HG03342 (cell line): ENCODE measurements around the gene RPLP2.

Source experiments
- ATAC-seq: cut with Tn5 transposase; IDR thresholded peaks from one replicate; pipeline ENCODE4 v1.9.1; 2021; ENCODE audit warnings: mild to moderate bottlenecking, moderate library complexity; ENCODE audit not compliant: unreplicated experiment

Gene RPLP2

DNA sequence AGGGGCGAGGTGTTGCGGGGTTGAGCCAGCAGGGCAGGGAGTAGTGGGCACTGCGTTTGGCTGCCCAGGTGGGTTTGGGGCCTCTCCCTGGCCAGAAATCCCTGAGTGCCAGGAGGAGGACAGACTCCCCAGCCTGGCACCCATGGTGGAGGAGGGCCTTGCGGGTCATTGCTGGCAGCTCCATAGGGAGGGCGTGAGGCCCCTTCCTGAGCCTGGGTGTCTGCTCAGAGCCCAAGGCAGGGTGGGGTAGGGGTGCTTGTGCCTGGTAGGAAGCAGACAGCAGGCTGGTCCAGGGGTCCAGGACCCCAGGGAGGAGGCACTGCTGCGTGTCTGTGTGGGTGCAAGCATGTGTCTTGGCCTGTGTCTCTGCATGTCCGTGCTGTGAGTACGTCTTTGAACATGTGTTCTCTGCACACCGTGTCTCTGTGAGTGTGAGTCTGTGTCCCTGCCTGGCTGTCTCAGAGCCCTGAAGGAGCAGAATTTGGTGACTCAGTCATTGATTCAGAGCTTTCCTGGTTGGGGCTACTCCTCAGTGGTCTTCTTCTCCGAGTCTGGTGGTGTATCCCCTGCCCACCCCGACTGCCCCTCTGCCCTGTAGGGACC is 36.8 kb downstream of the RPLP2 start:
- no peak for ATAC-seq

DNA sequence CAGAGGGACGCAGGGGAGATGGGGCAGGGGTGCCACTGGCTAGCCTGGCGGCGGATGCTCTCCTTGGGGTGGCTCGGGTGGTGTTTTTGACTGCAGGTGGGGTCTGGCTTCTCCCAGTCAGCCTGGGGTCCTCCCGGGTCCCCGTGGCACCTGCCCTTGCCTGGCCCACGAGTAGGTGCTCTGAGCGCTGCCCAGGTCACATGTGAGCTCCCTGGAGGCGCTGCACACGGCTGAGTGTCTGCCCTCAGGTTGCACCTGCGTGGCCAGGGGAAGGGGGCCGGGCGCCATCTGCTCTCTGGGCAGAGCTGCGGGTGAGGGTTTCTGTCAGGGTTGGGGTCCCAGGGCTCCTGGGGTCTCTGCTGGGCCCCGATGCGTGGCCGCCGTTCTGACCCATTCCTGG is 38.1 kb downstream of the RPLP2 start:
- ATAC-seq = no peak

DNA sequence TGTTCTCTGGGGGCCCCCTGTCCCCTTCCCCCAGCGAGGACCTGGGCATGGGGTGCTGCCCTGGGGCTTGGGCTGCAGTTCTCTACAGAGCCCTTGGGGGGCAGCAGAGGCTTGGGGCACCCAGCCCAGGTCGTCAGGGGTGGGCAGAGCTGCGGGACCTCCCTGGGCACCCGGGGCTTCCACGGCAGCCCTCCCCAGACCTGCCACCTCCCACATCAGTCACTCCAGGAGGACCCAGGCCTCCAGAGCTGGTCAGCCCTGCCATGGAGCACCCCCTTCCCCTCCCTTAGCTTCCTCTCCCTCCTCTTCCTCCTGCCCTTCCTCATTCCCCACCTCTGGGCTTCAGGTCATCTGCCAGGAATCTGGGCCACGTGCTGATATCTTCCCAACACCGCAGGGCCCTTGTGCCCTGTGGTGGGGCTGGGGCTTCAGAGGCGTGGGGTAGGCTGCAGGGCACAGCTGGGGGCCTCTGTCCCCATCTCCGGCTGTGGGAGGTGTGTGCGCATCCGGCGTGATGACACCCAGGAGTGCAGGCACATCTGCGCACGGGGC is 38.7 kb downstream of the RPLP2 start:
- ATAC-seq = no peak

DNA sequence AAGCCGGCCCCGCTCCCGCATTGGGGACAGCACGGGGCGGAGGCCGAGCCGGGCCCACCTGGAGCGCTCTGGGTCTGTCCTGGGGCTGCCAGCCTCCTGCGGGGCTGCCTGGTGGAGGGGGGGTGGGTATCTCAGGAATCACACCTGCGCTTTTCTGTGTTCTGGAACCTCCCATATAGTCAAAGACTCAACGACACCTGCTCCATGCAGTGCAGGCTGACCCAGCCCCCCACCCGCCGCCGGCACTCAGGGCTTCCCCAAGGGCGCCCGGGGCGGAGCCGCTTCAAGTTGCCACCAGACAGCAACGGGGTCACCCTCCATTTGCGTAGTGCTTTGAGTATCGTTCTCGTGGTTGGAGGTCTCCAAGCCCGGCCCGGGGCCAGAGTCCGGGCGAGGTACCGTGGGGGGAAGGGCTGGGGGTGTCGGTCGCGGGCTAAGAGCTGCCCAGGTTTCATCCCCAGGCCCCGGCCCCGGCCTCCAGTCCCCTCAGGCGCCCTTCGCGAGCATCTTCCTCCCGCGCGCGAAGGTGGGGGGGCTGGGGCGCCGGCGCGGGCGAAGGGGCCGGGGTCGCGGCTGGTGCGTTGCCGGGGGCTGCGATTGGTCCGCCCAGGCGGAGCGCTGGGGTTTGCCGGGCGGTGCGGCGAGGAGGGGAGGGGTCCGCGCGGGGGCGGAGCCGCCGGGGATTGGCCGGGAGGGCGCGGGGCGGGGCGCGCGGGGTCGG is 39.5 kb downstream of the RPLP2 start:
- no peak for ATAC-seq

DNA sequence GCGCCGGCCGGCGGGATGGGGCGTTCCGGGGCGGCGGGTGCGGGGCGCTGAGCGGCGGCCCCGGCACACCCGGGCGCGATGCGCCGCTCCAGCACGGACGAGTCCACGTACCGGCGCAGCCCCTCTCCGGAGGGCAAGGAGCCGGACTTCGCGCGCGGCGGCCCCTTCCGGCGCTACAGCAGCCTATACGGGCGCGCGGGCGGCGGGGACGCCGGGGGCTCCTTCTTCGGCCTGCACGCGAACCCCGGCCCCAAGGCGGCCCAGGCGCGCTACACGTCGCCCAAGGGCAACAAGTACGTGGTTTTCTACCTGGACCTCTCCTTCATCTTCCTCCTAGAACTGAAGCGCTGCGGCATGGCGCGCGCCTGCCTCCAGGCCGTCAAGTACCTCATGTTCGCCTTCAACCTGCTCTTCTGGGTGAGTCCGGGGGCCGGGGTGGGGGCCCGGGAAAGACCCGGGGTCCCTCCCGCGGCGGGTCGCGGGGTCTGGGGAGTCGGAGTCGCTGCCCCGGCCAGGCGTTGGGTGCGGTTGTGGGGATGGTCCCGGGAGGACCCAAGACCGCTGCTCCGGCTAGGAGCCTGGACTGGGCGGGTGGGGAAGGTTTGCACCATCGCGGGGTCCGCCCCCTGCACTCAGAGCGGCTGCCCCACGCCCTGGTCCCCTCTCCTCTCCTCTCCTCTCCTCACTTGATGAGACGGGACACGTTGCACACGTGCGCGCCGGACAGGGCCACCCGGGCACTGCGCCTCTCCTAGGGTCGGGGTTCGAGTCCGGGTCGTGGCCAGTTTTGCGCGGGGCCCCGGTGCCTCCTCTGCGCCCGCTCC is 40.4 kb downstream of the RPLP2 start:
- no peak for ATAC-seq

DNA sequence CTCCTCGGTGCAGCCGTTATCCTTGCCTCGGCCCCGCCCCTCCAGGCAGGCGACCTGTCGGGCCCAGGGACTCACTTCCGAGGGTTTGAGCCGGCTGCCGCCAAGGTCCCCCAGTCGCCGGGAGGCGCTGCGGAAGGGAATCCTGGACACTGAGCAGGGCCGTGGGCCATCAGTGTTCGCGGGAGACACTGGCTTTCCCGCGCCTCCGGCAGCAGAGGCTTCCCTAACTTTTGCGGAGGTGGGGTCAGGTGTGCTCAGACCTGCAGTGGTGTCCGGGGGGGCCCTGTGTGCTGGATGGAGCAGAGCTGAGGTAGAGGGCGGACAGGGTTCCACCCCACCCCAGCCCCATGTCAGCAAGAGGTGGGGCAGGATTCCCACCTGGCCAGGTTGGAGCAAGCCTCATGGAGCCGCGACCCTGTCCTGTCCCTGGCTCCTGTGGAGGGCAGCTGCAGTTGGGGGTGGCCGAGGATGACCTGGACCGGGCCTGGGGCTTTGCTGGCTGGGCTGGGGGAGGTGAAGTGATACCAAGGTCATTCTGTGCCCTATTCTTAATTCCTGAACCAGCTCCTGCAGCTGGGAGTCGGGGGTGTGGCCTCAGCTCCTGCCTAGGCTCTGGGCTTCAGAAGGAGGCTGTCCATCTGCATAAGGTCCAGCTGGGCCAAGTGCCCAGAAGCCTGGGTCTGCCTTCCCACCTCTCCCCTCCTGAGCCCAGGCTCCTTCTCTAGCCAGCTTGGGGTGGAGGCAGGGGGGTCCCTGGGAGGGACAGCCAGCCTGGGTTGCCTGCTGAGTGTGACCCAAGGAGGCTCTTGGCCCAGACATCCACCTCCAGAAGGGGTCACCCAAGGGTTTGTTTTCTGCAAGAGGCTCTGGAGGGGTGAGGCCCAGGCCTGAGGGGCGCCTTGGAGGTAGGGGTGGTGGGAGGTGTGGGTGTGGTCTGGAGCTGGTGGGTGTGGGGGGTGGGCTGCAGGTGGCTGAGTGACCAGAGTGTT is 41.3 kb downstream of the RPLP2 start:
- no peak for ATAC-seq

DNA sequence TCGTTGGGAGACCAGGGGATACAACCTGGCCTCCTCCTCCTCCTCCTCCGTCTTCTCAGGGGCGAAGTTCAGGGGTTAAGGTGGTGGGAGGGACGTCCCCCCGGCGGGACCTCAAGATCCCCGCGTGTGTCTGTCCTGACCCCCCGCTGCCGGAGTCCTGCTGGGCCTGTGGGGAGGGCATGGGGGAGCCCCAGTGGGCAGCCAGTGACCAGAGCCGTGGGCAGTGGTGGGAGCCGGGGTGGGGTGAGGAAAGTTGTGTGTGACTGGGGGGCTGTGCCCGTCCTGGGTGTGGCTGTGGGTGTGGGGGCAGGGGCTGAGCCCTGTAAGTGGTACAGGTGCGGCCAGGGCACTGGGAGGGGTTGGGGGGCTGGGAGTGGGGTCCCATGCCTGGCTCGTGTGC is 43.0 kb downstream of the RPLP2 start:
- ATAC-seq = no peak

DNA sequence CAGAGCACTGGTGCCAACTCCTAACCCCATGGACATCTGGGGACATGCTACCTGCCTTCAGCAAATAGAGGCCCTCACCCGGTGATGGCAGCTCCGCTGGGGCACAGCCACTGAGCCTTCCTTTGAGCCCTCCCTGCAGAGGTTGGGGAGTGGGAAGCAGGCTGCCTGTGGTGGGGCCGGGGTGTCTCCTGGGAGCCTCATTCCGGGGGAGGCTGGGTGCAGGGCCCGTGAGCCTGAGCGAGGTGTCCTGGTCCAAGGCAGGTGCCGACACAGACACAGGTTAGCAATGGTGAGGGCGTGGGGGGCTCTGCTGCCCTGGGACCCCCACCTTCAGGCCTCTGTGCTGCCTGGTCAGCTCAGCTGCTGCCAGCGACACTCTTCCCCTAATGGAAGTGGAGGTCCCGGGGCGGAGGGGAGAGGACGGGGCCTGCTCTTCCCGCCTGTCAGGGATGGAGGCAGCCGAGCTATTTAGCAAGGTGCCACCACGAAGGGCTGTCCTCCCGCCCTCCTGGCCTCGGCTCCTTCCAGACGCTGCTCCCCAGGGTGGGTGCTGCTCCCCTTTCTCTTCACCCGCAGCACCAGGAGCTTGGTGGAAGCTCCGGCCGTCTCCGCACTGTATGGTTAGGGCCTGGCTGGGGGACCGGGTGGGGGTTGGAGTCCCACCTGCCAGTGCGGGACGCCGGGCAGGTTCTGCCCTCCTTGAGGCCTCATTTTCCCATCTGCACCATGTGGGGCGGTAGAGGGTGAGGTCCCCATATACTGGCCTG is 44.1 kb downstream of the RPLP2 start:
- no peak for ATAC-seq

DNA sequence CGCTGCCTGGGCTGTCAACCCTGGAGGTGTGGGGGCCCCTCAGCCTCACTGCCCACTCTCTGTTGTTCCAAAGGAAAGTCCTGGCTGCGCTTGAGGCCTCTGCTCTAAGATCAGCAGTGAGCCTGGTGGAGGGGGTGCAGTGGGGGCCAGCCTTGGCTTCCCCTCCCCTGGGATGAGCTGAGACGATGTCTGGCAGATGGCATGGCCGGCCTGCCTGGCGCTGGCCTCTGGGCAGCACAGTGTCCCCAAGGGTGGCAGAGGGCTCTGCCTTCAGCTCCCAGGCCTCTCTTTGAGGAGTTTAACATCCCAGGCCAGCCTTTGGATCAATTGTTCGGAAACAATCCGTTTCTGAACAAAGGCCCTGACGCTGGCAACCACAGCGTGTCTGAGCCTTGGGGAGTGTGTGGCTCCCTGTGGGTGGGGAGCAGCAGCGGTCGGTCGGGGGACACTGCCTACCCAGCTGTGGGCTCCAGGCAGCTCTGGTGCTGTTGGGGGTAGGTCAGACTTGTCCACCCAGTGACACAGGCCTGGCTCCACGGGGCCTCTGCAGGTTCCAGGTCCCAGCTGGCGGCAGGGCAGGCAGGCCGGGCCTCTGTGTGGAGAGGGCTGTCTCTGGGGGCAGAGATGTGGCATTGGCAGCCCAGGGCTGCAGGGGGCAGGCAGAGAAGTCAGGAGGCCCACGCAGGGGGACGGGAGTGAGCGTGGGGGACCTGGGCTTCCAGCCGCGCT is 45.0 kb downstream of the RPLP2 start:
- no peak for ATAC-seq

DNA sequence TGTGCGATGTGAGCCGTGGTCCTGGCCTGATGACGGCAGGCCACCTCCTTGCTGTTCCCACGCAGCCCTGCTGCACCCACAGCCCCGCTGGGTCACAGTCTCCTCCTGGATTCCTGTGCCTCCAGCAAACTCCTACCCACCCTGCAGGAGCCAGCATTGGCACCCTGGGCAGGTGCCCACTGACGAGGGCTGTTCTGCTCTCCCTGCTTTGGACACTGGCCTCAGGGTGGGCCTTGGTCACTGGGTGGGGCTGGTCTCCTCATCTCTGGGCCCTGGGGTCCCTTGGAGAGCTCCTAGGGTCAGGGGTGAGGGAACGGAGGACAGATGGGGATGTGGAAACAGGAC is 45.5 kb downstream of the RPLP2 start:
- ATAC-seq = no peak

DNA sequence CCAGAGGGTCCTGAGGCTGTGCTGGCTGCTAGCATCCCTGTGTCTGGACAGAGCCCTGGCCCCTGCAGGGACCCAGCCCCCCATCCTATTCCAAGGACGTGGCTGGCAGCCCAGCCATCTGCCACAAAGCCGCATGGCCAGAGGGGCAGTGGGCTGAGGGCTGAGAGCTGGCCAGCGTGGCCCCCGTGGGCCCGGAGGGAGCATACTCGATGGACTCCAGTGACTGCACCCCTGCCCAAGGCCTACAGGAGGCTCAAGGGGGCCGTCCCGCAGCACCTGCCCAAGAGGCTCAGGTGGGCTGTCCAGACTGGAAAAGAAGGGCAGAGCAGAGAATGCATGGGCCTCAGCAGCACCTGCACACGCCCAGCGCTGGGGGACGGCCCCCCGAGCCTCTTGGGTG is 46.0 kb downstream of the RPLP2 start:
- no peak for ATAC-seq

DNA sequence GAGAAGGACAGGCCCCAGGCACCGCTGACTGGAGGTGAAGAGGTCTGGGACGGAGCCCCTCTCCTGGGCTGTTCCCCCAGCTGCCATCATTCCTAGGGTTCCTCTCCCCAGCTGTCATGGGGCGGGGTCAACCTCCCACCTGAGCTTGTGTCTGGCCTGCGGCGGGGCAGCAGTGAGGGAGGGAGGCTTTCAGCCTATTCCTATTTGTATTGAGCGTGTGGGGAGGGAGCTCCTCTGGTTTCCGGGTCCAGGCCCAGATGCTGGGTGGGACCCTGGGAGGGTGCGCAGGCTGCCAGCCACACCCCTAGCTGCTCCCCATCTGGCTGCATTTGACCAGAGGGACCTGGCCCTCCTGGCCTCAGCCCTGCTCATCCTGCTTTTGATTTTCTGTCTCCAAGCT is 46.6 kb downstream of the RPLP2 start:
- no peak for ATAC-seq

DNA sequence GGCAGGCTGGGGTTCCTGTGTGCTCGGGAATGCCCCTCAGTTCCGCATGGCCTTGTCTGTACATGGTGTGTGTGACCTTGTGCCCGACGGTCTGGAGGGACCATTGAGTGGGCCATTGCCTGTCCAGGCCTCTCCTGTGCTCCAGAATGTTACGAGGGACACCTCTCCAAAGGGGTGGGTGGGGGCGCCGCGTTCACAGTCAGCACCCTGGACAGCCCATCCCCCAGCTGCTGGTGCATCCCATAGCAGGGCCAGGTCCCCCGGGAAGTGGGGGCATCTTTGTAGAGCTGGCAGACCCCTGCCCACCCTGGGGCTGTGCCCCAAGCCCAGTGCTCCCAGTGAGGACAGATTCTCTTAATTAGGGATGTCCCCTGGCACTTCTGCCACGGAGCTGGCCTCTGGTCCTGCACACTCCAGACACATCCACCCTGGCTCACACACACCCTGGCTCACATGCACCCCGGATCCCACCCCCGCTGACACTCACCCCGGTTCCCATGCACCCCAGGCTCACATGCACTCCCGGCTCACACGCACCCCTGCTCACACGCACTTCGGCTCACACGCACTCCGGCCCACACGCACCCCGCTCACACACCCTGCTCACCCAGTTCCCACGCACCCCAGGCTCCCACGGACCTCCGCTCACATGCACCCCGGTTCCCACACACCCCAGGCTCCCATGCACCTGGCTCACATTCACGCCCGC is 48.4 kb downstream of the RPLP2 start:
- no peak for ATAC-seq

DNA sequence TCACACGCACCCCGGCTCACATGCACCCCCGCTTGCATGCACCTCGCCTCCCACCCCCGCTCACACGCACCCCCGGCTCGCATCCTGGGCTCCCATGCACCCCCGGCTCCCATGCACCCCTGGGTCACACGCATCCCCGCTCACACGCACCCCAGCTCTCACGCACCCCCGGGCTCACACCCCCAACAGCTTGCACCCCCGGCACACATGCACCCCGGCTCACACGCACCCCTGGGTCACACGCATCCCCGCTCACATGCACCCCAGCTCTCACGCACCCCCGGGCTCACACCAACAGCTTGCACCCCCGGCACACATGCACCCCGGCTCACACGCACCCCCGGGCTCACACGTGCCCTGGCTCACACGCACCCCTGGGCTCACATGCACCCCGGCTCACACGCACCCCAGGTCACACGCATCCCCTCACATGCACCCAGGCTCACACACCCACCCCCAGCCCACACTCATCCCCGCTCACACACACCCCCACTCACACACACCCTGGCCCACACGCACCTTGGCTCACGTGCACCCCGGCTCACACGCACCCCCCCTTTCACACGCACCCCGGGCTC is 49.1 kb downstream of the RPLP2 start:
- ATAC-seq = no peak

DNA sequence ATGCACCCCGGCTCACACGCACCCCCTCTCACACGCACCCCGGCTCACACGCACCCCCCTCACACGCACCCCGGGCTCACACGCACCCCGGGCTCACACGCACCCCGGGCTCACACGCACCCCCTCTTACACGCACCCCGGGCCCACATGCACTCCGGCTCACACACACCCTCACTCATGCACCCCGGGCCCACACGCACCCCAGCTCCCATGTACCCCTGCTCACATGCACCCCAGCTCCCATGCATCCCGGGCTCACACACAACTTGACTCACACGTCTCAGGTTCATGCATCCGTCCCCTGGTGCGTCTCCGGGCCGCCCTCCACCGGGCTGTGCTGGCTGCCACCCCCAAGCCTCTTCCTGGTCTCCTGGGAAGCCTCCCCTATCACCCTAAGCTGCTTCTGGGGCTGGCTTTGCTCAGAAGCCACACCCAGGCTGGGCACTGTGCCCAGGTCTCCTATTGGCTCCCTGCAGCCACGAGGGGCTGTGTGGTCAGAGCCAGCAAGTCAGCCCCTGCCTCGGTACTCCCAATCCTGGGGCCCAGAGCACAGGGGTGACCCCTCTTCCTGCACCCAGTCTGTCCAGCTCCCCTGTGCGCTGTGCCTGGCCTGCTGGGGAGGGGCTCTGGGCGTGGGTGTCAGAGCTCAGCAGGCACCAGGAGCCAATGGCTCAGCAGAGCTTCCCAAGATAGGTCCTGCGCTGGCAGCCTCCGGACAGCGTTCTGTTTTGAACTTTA is 49.8 kb downstream of the RPLP2 start:
- no peak for ATAC-seq

DNA sequence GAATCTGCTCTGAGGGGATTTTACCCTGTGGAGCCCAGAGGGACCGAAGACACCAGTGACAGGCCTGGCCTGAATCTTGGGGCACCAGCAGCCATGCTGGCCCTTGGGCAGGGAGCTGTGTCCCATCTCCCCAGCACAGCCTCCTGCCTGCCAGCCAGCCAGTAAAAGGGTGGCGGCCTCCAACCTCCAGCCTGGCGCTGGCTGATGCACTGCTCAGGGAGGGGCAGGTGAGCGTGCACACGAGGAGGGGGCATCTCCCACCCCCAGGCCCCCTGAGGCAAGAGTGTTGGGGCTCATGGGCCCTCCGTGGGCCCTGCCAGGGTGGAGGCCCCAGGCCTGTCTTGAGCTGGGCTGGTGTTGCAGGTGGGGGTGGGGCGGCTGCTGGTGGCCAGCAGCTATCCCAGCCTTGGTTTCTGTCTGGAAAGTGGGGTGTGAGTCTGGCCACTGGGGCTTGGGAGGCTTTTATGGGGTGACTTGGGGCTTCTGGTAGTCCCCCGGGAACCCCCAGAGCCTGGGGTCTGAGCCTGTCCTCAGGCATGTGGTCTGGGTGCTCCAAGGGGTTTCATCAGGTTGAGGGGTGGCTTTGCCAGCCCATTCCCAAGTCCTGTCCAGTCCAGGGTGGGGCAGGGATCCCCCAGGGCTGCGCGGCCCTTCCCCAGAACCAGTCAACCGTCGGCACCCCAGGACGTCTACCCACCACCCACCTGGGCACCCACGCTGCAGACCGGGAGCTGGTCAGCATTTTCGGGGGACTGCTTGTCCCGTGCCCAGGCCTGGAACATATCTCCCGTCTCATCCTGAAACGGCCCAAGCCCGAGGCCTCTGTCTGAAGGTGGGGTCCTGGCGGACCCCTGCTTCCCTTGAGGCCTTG is 50.7 kb downstream of the RPLP2 start:
- ATAC-seq = no peak

DNA sequence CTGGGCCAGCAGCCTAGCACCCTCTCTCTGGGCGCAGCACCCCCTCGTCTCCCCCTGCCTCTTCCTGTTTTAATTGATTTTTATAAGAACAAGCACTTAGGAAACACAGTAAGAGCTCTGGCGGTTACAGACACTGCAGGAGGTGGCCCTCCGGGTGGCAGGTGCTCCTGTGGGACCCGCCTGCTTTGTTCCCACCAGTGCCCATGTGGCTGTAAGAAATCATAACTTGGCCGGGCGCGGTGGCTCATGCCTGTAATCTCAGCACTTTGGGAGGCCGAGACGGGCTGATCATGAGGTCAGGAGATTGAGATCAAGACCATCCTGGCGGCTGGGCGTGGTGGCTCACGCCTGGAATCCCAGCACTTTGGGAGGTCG is 51.3 kb downstream of the RPLP2 start:
- ATAC-seq = no peak
